H1 (cell line): ENCODE measurements around the gene CDR2. TPM values are rescaled to one million over a fixed set of nuclear protein-coding genes. Genes with fewer than 3 reads are reported as not detected.

ENCODE experiments used
- CTCF ChIA-PET: fragments of 300-600 bp; sonication (Branson Sonifier 250); formaldehyde crosslinking; loops from one replicate; lab custom pipeline; 2021; ENCODE audit not compliant: partially characterized antibody; lab: Charles Lee
- POLR2A ChIA-PET: fragments of 300-600 bp; sonication (Branson Sonifier 250); formaldehyde crosslinking; loops from one replicate; lab custom pipeline; 2021; ENCODE audit warnings: inconsistent platforms; ENCODE audit not compliant: partially characterized antibody; lab: Charles Lee
- DNase-seq, 2 experiments: peaks; one replicate each; pipeline versions ENCODE4 v3.0.0 to v3.0.0-alpha.2; 2010 to 2022; ENCODE audit warnings: low spot score in 2 of 2, low read depth in 1 of 2, mixed read lengths in 1 of 2
- FAIRE-seq: peaks from 2 replicates; lab custom pipeline; 2011; peaks lifted over from hg19 to GRCh38; lab: Jason Lieb, UNC
- H2AFZ ChIP-seq: 2 replicates; pipeline ENCODE4 v1.8.1; 2012; ENCODE audit warnings: low read length, inconsistent platforms
- H2AK5ac ChIP-seq: 2 replicates; pipeline ENCODE4 v1.6.1; 2013; ENCODE audit warnings: low read depth, low read length
- H2BK120ac ChIP-seq: replicated peaks from 2 replicates; pipeline ENCODE3; 2013; ENCODE audit warnings: low read depth, low read length, inconsistent platforms
- H2BK12ac ChIP-seq: 2 replicates; pipeline ENCODE4 v1.6.1; 2013; ENCODE audit warnings: low read depth, low read length
- H2BK15ac ChIP-seq: 2 replicates; pipeline ENCODE4 v1.6.1; 2013; ENCODE audit warnings: low read length
- H2BK20ac ChIP-seq: 2 replicates; pipeline ENCODE4 v1.6.1; 2013; ENCODE audit warnings: low read length
- H2BK5ac ChIP-seq: 2 replicates; pipeline ENCODE4 v1.6.1; 2013; ENCODE audit warnings: low read depth, low read length
- H3K14ac ChIP-seq: 2 replicates; pipeline ENCODE4 v1.6.1; 2013; ENCODE audit warnings: inconsistent platforms; ENCODE audit not compliant: insufficient read length
- H3K18ac ChIP-seq: 2 replicates; pipeline ENCODE4 v1.6.1; 2013; ENCODE audit warnings: low read length; ENCODE audit errors: extremely low read depth
- H3K23ac ChIP-seq: 2 replicates; pipeline ENCODE4 v1.6.1; 2013; ENCODE audit warnings: inconsistent platforms; ENCODE audit not compliant: insufficient read length
- H3K23me2 ChIP-seq: 2 replicates; pipeline ENCODE4 v1.6.1; 2013; ENCODE audit warnings: low read depth, low read length
- H3K27ac ChIP-seq: 2 replicates; pipeline ENCODE4 v1.6.1; 2011; ENCODE audit warnings: low read depth, low read length, inconsistent platforms
- H3K27me3 ChIP-seq, 4 experiments: replicated peaks in 1 of 4; 1 replicate in 1 of 4; 2 replicates in 3 of 4; pipeline versions ENCODE4 v1.6.1 to v1.8.1; 2011 to 2013; ENCODE audit warnings: low read length in 3 of 4, mild to moderate bottlenecking in 3 of 4, inconsistent platforms in 2 of 4, mixed read lengths in 2 of 4, moderate library complexity in 1 of 4; ENCODE audit not compliant: control insufficient read depth in 3 of 4, insufficient read depth in 3 of 4; ENCODE audit errors: extremely low read depth in 1 of 4
- H3K36me3 ChIP-seq, 4 experiments: 2 replicates each; pipeline versions ENCODE4 v1.6.1 to v1.8.1; 2011 to 2013; ENCODE audit warnings: mild to moderate bottlenecking in 4 of 4, low read length in 3 of 4, moderate library complexity in 2 of 4, control low read depth in 1 of 4, inconsistent platforms in 1 of 4; ENCODE audit not compliant: insufficient read depth in 4 of 4, control insufficient read depth in 2 of 4
- H3K4ac ChIP-seq: replicated peaks from 2 replicates; pipeline ENCODE3; 2013; ENCODE audit warnings: low read length, low read depth, mixed read lengths, inconsistent platforms; ENCODE audit not compliant: insufficient read length
- H3K4me1 ChIP-seq, 4 experiments: replicated peaks in 1 of 4; 1 replicate in 1 of 4; 2 replicates in 3 of 4; pipeline versions ENCODE4 v1.6.1 to v1.8.1; 2011 to 2013; ENCODE audit warnings: low read length in 3 of 4, inconsistent platforms in 2 of 4, mixed read lengths in 1 of 4; ENCODE audit not compliant: insufficient read depth in 4 of 4, control insufficient read depth in 3 of 4
- H3K4me2 ChIP-seq, 2 experiments: 2 replicates each; pipeline versions ENCODE4 v1.6.1 to v1.8.1; 2011 to 2013; ENCODE audit warnings: low read depth in 2 of 2, low read length in 2 of 2, control low read depth in 1 of 2, inconsistent platforms in 1 of 2, mild to moderate bottlenecking in 1 of 2; ENCODE audit not compliant: insufficient read depth in 1 of 2
- H3K4me3 ChIP-seq, 4 experiments: fragments of 200-600, 300-600 bp in 1 of 4; sonication (generic), shearing (Covaris generic), sonication (Bioruptor Twin) in 1 of 4; 2 replicates each; pipeline versions ENCODE4 v1.5.1 to v1.8.1; 2011 to 2016; ENCODE audit warnings: low read length in 4 of 4, low read depth in 3 of 4, control low read depth in 2 of 4, inconsistent platforms in 2 of 4, mild to moderate bottlenecking in 2 of 4, mixed read lengths in 1 of 4, moderate library complexity in 1 of 4; ENCODE audit not compliant: insufficient read depth in 2 of 4; ENCODE audit errors: extremely low read depth in 1 of 4
- H3K56ac ChIP-seq: replicated peaks from 2 replicates; pipeline ENCODE3; 2013; ENCODE audit warnings: low read depth, mild to moderate bottlenecking, mixed read lengths, low read length, inconsistent platforms; ENCODE audit not compliant: insufficient read length
- H3K79me1 ChIP-seq: 2 replicates; pipeline ENCODE4 v1.6.1; 2013; ENCODE audit warnings: low read depth, low read length, control low read depth
- H3K79me2 ChIP-seq, 2 experiments: 2 replicates each; pipeline versions ENCODE4 v1.6.1 to v1.8.1; 2012 to 2013; ENCODE audit warnings: low read length in 2 of 2, mild to moderate bottlenecking in 2 of 2, inconsistent platforms in 1 of 2; ENCODE audit not compliant: insufficient read depth in 2 of 2, control insufficient read depth in 1 of 2
- H3K9ac ChIP-seq, 4 experiments: replicated peaks in 1 of 4; 1 replicate in 1 of 4; 2 replicates in 3 of 4; pipeline versions ENCODE4 v1.6.1 to v1.8.1; 2011 to 2013; ENCODE audit warnings: low read depth in 3 of 4, low read length in 3 of 4, control low read depth in 2 of 4, mild to moderate bottlenecking in 2 of 4, moderate library complexity in 2 of 4, inconsistent platforms in 1 of 4; ENCODE audit errors: extremely low read depth in 1 of 4
- H3K9me3 ChIP-seq, 2 experiments: 2 replicates each; pipeline versions ENCODE4 v1.6.1 to v1.8.1; 2012 to 2013; ENCODE audit warnings: mild to moderate bottlenecking in 2 of 2, moderate library complexity in 2 of 2, control low read depth in 1 of 2, inconsistent platforms in 1 of 2, low read depth in 1 of 2, low read length in 1 of 2, mixed read lengths in 1 of 2; ENCODE audit not compliant: insufficient read depth in 2 of 2
- H4K20me1 ChIP-seq, 2 experiments: replicated peaks in 1 of 2; 2 replicates each; pipeline versions ENCODE3 to v1.8.1; 2011 to 2013; ENCODE audit warnings: inconsistent platforms in 2 of 2, low read length in 2 of 2, mild to moderate bottlenecking in 1 of 2; ENCODE audit not compliant: insufficient read depth in 2 of 2, control insufficient read depth in 1 of 2
- H4K5ac ChIP-seq: 2 replicates; pipeline ENCODE4 v1.6.1; 2013; ENCODE audit warnings: low read length, low read depth, mixed read lengths, inconsistent platforms; ENCODE audit not compliant: insufficient read length
- H4K8ac ChIP-seq: 2 replicates; pipeline ENCODE4 v1.8.0; 2013; ENCODE audit warnings: mild to moderate bottlenecking, moderate library complexity, low read length, inconsistent platforms; ENCODE audit not compliant: insufficient read depth; ENCODE audit errors: extremely low read depth
- H4K91ac ChIP-seq: replicated peaks from 2 replicates; pipeline ENCODE3; 2013; ENCODE audit warnings: low read length, mixed read lengths, inconsistent platforms; ENCODE audit not compliant: insufficient read length
- ATF3 ChIP-seq: IDR thresholded peaks from 2 replicates; pipeline ENCODE4 v1.6.1; 2011; ENCODE audit warnings: low read depth, mild to moderate bottlenecking, low read length; ENCODE audit not compliant: insufficient read depth
- BRCA1 ChIP-seq: IDR thresholded peaks from 2 replicates; pipeline ENCODE4 v1.6.1; 2012; ENCODE audit warnings: low read depth, low read length, improper control_type of control experiment
- CHD2 ChIP-seq: IDR thresholded peaks from 2 replicates; pipeline ENCODE4 v1.6.1; 2012; ENCODE audit warnings: low read length, improper control_type of control experiment
- EGR1 ChIP-seq: IDR thresholded peaks from 2 replicates; pipeline ENCODE4 v1.6.1; 2011; ENCODE audit warnings: low read depth, low read length, borderline replicate concordance
- JUND ChIP-seq: IDR thresholded peaks from 2 replicates; pipeline ENCODE4 v1.6.1; 2011; ENCODE audit warnings: mild to moderate bottlenecking, improper control_type of control experiment, low read length
- KDM1A ChIP-seq: fragments of 200-600, 300-600 bp; sonication (generic); IDR thresholded peaks from 2 replicates; pipeline ENCODE4 v1.7.1; 2016; ENCODE audit warnings: mild to moderate bottlenecking, low read length, borderline replicate concordance
- POU5F1 ChIP-seq: IDR thresholded peaks from 2 replicates; pipeline ENCODE4 v1.6.1; 2011; ENCODE audit warnings: low read depth, mild to moderate bottlenecking, low read length, moderate library complexity
- RNF2 ChIP-seq: fragments of 200-900, 300-1000 bp; sonication (generic); IDR thresholded peaks from 2 replicates; pipeline ENCODE4 v1.7.1; 2016; ENCODE audit warnings: borderline replicate concordance, low read depth, mild to moderate bottlenecking, antibody characterized with exemption, low read length; ENCODE audit not compliant: poor library complexity, severe bottlenecking; ENCODE audit errors: missing control alignments
- RXRA ChIP-seq: IDR thresholded peaks from 2 replicates; pipeline ENCODE4 v1.6.1; 2011; ENCODE audit warnings: low read depth, mild to moderate bottlenecking, low read length, moderate library complexity; ENCODE audit not compliant: insufficient read depth
- SAP30 ChIP-seq: fragments of 300-600 bp; sonication (generic); IDR thresholded peaks from 2 replicates; pipeline ENCODE4 v1.7.1; 2012; ENCODE audit warnings: low read length, moderate library complexity, mild to moderate bottlenecking, inconsistent platforms; ENCODE audit not compliant: insufficient read depth, insufficient replicate concordance
- SIN3A ChIP-seq, 2 experiments: IDR thresholded peaks in 1 of 2; conservative IDR thresholded peaks in 1 of 2; 2 replicates each; pipeline ENCODE4 v1.6.1; 2011 to 2012; ENCODE audit warnings: low read length in 2 of 2, improper control_type of control experiment in 1 of 2, low read depth in 1 of 2, mild to moderate bottlenecking in 1 of 2
- SRF ChIP-seq: IDR thresholded peaks from 2 replicates; pipeline ENCODE4 v1.6.1; 2011; ENCODE audit warnings: mild to moderate bottlenecking, low read depth, low read length, moderate library complexity
- WGBS, 2 experiments: shearing (Covaris generic) in 1 of 2; methylation state at CpG; one replicate each; pipeline versions ENCODE4 v1.1.6 to v1.1.7; 2013 to 2015; ENCODE audit warnings: low lambda C conversion rate in 2 of 2, mixed read lengths in 2 of 2, inconsistent platforms in 1 of 2, low coverage in 1 of 2, missing lambda C conversion rate in 1 of 2; ENCODE audit not compliant: insufficient replicate concordance in 2 of 2, insufficient coverage in 1 of 2, insufficient read length in 1 of 2; ENCODE audit errors: extremely low coverage in 1 of 2, missing lambda C conversion rate in 1 of 2; 5-methylcytosine and 5-hydroxymethylcytosine counted together
- polyA plus RNA-seq, 7 experiments: library from polyadenylated mRNA; depleted of rRNA in 3 of 7; stranded (reverse) in 5 of 7; unstranded in 2 of 7; fragments of >200 nt in 5 of 7; fragments of 200-250 nt in 2 of 7; gene quantifications; 1 replicate in 5 of 7; 2 replicates in 1 of 7; 4 replicates in 1 of 7; pipeline versions ENCODE4 v1.2.1 to v1.2.3, GENCODE V29; 2011 to 2013; ENCODE audit warnings: missing spikeins in 2 of 7, mixed read lengths in 2 of 7
- total RNA-seq: library from RNA; stranded (reverse); fragmentation: NEBNext Ultra II Directional; extraction: Animal tissue kit (Norgen Biotek cat#: 25700); gene quantifications from 2 replicates; pipeline ENCODE4 v1.2.1, GENCODE V29; 2021

Gene CDR2
- total and polyA plus RNA-seq, 2 of the 8 experiments (the other 6 are each of a cell fraction or from before 2014, with no cell fraction given): 16.3 to 34.9 TPM

- Histone ChIP-seq H2BK15ac (no peak overlapping the region), H3K18ac (no peak overlapping the region), H3K27me3 (no peaks in the 10 kb centered on the region), H4K91ac (no peak overlapping the region), H3K36me3 (peaks cover 20 to 55% (median 49%) of the 10 kb centered on the region in 4 experiments; a peak in 6 of 8 replicates), H3K9ac (no peak overlapping the region), H3K56ac (no peak overlapping the region), H4K20me1 (peaks cover 5 to 6% of the 10 kb centered on the region in 2 experiments), H4K5ac (no peak overlapping the region), H3K4me1 (no peaks in the 10 kb centered on the region), H3K4me2 (no peak overlapping the region), H3K4me3 (no peak overlapping the region), H2BK20ac (no peak overlapping the region), H2BK5ac (no peak overlapping the region), H3K23ac (no peak overlapping the region), H3K23me2 (no peaks in the 10 kb centered on the region), H2AFZ (no peak overlapping the region), H3K79me1 (0 out of 2 replicates have a peak, but pooled peaks cover 2% of the 10 kb centered on the region), H2BK120ac (no peak overlapping the region), H3K9me3 (no peaks in the 10 kb centered on the region), H2BK12ac (no peak overlapping the region), H3K79me2 (no peaks in the 10 kb centered on the region), H3K4ac (no peak overlapping the region), H3K27ac (no peak overlapping the region), H2AK5ac (no peak overlapping the region), H4K8ac (no peak overlapping the region), H3K14ac (no peak overlapping the region)
- DNase-seq: no peak
- no peak for FAIRE-seq
- WGBS, 2 experiments: 90% methylated on average over 10 of the region's 10 CpGs; no CpG with 5 or more reads in 1 of the 2 experiments
- ChIA-PET POLR2A (interaction anchor here (2.6 kb wide), 1 partner anchor 13 kb away, joined by 8 read pairs; no protein-coding TSS in a partner anchor), CTCF (interaction anchor here (6.5 kb wide), 1 partner anchor 14 kb away, joined by 42 read pairs; no protein-coding TSS in a partner anchor)
- TF ChIP-seq RXRA (no peak), CHD2 (no peak), JUND (no peak), BRCA1 (no peak), ATF3 (no peak), POU5F1 (no peak), SRF (no peak), SIN3A (conservative IDR thresholded peaks at IDR 0.05 in 1 of 2, IDR thresholded peaks at IDR 0.05 in 1 of 2; ENCODE audit: low read depth in 1 of 2, low read length in 2 of 2) (no peak), EGR1 (no peak), RNF2 (no peak), KDM1A (no peak), SAP30 (no peak)
Observed at GRCh38 chr16:22313876-22314470, 60.4 kb downstream of the CDR2 start.
